SK-N-SH (cell line): ENCODE data around the gene NEAT1.

Experiments used
- FOXM1 ChIP-seq: IDR thresholded peaks from 2 replicates; pipeline ENCODE4 v1.4.0; 2012; ENCODE audit warnings: low read depth, mild to moderate bottlenecking
- NRF1 ChIP-seq: IDR thresholded peaks from 2 replicates; pipeline ENCODE4 v1.6.1; 2012; ENCODE audit warnings: low read depth, mild to moderate bottlenecking, low read length
- TF ChIP-seq, protein P1 (sequence below): IDR thresholded peaks from 2 replicates; pipeline ENCODE4 v1.4.0; 2012; ENCODE audit warnings: low read depth, borderline replicate concordance

DNA sequence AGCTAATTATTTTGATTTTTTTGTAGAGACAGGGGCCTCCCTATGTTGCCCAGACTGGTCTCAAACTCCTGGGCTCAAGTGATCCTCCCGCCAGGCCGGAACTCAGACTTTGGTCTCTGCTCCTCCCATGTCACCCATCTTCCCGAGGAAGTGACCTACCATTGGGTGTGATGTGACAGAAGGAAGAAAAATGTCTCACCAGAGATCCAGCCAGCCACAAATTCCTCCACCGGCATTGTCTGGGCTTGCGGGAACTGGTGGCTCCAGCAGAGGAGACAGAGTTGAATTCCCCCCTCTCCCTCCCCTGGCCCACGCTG lies 40.9 kb upstream of the NEAT1 start:
- TF ChIP-seq FOXM1: no peak
- TF ChIP-seq, protein P1, sequence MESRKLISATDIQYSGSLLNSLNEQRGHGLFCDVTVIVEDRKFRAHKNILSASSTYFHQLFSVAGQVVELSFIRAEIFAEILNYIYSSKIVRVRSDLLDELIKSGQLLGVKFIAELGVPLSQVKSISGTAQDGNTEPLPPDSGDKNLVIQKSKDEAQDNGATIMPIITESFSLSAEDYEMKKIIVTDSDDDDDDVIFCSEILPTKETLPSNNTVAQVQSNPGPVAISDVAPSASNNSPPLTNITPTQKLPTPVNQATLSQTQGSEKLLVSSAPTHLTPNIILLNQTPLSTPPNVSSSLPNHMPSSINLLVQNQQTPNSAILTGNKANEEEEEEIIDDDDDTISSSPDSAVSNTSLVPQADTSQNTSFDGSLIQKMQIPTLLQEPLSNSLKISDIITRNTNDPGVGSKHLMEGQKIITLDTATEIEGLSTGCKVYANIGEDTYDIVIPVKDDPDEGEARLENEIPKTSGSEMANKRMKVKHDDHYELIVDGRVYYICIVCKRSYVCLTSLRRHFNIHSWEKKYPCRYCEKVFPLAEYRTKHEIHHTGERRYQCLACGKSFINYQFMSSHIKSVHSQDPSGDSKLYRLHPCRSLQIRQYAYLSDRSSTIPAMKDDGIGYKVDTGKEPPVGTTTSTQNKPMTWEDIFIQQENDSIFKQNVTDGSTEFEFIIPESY: no peak
- TF ChIP-seq NRF1: no peak
